HG03196 (cell line): Measurements from ENCODE around the gene DUS1L.
"Not testable (repeated sequence)": the region's sequence is repeated elsewhere in the genome, so short reads cannot be mapped to it uniquely, and the experiment has no call there.

Experiments used
- ATAC-seq: cut with Tn5 transposase; IDR thresholded peaks from one replicate; pipeline ENCODE4 v1.9.1; 2021; ENCODE audit not compliant: unreplicated experiment

DUS1L gene

DNA sequence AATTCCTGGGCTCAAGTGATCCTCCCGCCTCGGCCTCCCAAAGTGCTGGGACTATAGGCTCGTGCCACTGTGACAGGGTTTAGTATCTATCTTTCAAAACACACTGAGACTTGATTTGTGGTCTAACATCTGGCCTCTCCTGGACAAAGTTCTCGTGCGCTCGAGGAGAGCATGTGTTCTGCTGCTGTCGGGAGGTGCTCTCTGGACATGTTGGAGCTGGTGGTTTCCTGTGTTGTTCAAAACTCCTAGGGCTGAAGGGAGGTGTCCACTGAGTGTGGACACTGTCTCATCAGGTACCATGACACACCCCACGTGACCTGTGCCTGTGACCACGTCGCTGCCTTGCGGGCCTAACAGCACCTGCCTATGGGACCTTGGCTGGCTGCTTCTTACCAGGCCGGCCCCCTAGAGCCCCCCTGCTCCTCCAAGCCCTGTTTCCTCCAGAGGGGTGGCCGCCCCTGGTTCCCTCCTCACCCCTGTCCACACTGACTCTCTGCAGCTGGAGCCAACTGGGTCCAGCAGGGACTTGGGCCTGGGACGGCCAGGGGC is 19.6 kb downstream of the DUS1L start:
- ATAC-seq, result no peak

- ATAC-seq, result no peak
Observed at GRCh38 chr17:82043507-82043906, 22.1 kb downstream of the DUS1L start.

GRCh38 chr17:82042649-82043048 is 23.0 kb downstream of the DUS1L start:
- no peak for ATAC-seq

GRCh38 chr17:82041144-82041814 is 24.3 kb downstream of the DUS1L start:
- ATAC-seq, result no peak

DNA sequence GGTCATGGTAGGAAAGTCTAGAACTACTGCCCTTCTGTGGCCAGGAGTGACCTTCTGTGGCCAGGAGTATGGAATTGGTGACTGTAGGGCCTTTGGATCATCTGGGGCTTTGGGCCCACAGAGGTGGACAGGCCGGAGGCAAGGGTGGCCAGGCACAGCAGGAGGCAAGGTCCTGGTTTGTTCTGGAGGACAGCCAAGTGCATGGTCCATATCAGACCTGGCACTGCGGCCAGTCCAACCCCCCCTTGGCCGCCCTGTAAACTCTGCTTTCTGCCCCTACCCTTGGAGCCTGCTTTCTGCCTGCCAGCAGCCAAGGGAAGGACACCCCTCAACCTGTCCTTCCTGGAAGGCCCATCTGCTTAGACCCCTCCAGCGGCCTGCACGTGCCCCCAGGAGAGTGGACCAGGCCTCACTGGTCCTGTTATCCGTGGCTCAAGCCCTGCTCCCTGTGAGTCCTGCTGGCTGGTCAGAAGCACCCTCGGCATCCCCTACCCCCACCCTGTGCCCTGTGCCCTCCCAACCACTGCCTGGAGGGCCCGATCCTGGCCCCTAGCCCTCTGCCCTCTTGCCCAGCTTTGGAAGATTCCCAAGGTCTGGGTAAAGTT is 25.8 kb downstream of the DUS1L start:
- ATAC-seq, result no peak

DNA sequence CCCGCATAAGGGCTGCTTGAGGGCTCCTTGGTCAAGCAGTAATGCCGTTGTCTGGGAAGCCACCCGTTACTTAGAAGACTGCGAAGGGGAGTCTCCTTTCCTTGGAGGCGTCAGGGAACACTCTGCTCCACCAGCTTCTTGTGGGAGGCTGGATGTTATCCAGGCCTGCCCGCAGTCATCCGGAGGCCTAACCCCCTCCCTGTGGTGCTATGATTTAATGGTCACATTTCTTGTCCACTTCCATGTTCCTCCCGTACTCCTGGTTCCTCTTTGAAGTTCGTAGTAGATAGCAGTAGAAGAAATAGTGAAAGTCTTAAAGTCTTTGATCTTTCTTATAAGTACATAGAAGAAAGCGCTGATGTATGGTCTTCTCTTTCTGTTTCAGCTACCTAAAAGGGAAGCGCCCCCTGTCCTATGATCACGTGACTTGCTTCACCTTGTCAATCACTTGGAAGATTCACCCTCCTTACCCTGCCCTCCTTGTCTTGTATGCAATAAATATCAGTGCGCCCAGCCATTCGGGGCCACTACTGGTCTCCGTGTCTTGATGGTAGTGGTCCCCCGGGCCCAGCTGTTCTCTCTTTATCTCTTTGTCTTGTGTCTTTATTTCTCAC is 26.7 kb downstream of the DUS1L start:
- ATAC-seq, result not testable (repeated sequence)

- no peak for ATAC-seq
Observed at GRCh38 chr17:82037889-82038195, 27.8 kb downstream of the DUS1L start.

GRCh38 chr17:82037092-82037888 is 28.3 kb downstream of the DUS1L start, which contains the start of gene DCXR:
Gene DCXR (minus strand): TSS chr17:82037697. CDS start chr17:82037682, 15 bp downstream.
- ATAC-seq, result peak; percentile 81

- no peak for ATAC-seq
Observed at GRCh38 chr17:82036634-82037091, 28.9 kb downstream of the DUS1L start.

GRCh38 chr17:82035956-82036633 is 29.5 kb downstream of the DUS1L start:
- no peak for ATAC-seq

DNA sequence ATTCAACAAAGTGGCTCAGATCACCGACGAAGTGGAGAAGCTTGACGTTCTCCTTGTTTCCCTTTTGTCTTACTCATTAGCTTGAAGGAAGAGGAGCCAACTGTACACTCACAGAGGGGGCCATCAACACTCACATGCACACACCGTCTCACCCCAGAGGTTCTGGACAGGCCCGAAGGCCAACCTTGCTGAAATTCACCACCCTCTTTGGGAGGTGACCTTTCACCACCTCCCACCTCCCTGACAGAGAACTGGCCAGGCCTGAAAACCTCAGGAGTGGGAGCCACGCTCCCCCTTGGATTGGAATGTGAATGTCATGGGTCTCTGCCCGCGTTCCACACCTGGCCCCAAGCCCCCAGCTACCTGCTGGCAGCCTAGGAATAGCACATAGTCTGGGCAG is 30.1 kb downstream of the DUS1L start:
- no peak for ATAC-seq

DNA sequence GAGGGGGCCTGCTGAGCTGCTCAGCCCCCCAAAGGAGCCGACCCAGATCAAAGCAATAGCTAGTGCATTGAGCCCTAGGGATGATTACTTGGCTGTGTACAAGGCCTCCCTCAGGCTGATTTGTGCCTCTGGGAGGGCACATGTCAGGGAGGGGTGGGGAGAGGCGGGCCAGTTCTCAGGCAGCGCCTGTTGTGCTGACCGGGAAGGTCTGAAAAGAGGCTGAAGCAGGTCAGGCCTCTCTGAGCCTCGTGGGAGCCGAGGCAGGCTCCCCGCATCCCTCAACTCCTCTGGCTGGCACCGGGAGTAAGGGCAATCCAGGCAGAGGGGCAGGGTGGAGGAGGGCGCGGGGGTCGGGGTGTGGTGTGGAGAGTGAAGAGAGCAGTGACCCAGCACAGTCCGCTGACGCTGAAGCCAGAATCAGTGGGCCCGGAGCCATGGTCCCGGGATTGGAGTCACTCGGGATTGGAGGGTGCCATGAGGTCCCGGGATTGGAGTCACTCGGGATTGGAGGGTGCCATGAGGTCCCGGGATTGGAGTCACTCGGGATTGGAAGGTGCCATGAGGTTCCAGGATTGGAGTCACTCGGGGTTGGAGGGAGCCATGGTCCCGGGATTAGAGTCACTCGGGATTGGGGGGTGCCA is 31.1 kb downstream of the DUS1L start:
- no peak for ATAC-seq

DNA sequence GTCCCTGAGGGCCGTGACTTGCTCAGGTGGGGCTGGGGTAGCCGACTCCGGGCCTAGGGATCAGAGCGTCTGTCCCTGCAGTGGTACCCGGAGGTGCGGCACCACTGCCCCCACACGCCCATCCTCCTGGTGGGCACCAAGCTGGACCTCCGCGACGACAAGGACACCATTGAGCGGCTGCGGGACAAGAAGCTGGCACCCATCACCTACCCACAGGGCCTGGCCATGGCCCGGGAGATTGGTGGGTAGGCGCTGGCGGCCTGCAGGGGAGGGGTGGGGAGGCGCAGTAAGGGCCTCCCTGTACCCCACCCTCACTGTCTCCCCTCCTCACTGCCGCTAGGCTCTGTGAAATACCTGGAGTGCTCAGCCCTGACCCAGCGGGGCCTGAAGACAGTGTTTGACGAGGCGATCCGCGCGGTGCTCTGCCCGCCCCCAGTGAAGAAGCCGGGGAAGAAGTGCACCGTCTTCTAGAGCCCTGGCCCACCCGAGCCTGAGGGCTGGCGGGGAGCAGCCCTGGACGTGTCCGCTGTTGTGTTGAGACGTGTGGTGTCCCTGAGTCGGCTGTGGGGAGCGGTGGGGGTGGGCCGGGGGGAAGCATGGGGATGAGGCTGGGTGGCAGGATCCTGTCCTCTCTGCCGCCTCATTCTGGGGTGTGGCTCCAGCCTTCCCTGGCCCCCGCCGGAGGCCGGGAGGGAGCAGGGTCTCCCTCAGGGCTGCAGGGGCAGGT is 32.1 kb downstream of the DUS1L start:
- ATAC-seq, result no peak

DNA sequence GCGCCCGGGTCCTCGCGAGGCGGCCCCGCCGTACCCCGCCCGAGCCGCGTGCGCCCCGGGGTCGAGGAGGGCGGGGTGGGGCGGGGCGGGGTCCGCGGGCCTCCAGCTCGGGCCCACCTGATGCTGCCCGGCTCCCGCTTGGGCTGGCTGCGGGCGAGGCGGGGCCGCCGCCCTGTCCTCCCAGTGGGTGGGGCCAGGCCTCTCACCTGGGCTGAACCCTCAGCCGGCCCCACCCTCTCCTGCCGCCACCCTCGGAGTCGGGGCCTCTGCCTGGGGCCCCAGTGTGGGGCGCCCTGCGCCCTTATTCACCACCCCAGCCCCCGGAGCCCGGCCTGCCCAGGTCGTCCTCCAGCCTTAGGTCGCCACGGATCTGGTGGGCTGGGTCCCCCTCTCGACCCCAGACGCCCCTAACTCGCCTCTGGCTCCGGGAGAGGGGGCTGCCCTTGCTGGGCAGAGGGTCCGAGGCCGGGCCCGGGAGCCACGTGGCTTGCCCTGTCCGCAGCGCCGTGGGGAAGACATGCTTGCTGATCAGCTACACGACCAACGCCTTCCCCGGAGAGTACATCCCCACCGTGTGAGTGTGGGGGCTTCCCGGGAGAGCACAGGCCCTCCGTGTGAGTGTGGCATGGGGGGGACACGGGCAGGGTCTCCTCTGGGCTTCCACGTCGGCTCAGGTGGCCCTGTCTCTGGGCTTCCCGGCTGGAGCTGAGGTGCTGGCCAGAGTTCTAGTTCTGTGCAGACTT is 33.5 kb downstream of the DUS1L start:
- no peak for ATAC-seq

- ATAC-seq, result no peak
Observed at GRCh38 chr17:82031303-82031884, 34.2 kb downstream of the DUS1L start, which contains the start of gene RAC3. Gene RAC3 (plus strand): TSS chr17:82031678. CDS start chr17:82031762, 84 bp downstream.

DNA sequence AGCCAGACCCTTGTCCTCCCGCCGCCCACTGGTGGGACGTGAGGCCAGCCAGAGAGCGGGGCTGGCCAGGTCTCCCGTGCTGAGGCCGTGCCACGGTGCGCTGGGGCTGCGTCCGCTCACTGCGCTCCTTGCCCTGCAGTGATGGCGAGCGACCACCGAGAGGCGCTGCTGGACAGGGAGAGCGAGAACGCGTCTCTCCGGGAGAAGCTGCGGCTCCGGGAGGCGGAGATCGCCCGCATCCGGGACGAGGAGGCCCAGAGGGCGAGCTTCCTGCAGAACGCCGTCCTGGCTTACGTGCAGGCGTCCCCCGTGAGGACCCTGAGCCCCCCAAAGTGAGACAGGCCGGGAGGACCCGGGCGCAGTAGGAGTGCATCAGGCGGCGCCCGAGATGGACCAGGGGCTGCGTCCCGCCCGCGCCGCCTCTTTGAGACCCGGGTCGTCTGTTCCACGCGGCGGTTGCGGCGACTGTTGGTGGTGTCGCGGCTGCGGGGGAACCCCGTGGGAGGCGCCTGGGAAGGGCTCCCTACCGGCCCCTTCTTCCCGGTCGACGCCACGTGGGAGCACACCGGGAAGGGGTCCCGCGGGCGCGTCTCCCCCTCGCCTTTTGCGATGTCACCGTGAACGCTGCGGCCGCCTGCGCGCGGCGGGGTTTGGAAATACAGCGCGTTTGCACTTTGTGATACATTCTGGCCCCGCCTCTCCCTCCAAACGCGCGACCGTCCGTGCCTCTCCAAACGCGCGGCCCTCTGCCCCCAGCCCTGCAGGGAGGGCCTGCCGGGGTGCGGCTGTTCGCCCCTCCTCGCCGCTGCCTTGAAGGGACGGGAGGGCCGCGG is 34.9 kb downstream of the DUS1L start:
- no peak for ATAC-seq

DNA sequence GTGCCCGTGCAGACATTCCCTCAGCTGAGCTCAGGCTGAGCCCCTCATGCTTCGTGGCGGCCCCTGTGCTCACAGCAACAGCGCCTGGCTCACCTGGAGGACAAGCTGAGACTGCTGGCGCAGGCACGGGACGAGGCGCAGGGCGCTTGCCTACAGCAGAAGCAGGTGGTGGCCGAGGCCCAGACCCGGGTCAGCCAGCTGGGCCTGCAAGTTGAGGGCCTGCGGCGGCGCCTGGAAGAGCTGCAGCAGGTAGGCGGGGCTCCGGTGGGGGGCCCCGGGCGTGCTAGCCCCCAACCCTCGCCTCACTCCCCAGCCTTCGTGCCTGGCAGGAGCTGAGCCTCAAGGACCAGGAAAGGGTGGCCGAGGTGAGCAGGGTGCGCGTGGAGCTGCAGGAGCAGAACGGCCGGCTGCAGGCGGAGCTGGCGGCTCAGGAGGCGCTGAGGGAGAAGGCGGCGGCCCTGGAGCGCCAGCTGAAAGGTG is 35.6 kb downstream of the DUS1L start:
- no peak for ATAC-seq
